Mammary epithelial cell (primary cell): ENCODE results near the gene TAS2R16.

Source experiments
- CTCF ChIP-seq, 2 donors: IDR thresholded peaks in 1 of 2; conservative IDR thresholded peaks in 1 of 2; 2 replicates each; pipeline ENCODE4 v1.5.1; 2011 to 2012; ENCODE audit warnings: inconsistent platforms in 2 of 2, low read length in 2 of 2, mild to moderate bottlenecking in 2 of 2, control low read depth in 1 of 2, low read depth in 1 of 2; ENCODE audit not compliant: insufficient read depth in 1 of 2; ENCODE audit errors: extremely low read depth in 1 of 2
- EZH2 ChIP-seq: IDR thresholded peaks from 2 replicates; pipeline ENCODE4 v1.6.1; 2012; ENCODE audit warnings: low read length, inconsistent platforms, borderline replicate concordance

DNA sequence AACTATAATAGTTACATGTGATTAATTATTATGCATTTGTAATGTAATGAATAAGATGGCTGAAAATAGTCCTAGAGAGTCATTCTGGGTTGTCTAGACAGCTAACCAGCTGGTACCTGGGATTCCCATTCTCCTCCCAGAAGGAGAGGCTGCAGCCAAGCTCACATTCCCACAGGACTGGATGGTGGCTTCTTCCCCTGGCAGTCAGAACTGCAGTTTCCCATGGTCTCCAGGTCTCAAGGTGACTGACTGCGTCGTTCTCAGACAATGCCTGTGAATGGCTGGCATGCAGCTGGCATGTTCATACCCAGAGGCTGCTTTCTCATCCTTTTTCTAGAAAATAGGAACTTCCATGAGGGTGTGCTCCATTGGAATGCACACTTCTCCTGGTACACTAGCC is 21.3 kb downstream of the TAS2R16 start:
- TF ChIP-seq EZH2 (no peak), CTCF (conservative IDR thresholded peaks at IDR 0.05 in 1 of 2, IDR thresholded peaks at IDR 0.05 in 1 of 2; ENCODE audit: extremely low read depth in 1 of 2, insufficient read depth in 1 of 2, low read depth in 1 of 2, low read length in 2 of 2) (no peak)
